ENCODE measurements around the gene RET.

The RET gene

DNA sequence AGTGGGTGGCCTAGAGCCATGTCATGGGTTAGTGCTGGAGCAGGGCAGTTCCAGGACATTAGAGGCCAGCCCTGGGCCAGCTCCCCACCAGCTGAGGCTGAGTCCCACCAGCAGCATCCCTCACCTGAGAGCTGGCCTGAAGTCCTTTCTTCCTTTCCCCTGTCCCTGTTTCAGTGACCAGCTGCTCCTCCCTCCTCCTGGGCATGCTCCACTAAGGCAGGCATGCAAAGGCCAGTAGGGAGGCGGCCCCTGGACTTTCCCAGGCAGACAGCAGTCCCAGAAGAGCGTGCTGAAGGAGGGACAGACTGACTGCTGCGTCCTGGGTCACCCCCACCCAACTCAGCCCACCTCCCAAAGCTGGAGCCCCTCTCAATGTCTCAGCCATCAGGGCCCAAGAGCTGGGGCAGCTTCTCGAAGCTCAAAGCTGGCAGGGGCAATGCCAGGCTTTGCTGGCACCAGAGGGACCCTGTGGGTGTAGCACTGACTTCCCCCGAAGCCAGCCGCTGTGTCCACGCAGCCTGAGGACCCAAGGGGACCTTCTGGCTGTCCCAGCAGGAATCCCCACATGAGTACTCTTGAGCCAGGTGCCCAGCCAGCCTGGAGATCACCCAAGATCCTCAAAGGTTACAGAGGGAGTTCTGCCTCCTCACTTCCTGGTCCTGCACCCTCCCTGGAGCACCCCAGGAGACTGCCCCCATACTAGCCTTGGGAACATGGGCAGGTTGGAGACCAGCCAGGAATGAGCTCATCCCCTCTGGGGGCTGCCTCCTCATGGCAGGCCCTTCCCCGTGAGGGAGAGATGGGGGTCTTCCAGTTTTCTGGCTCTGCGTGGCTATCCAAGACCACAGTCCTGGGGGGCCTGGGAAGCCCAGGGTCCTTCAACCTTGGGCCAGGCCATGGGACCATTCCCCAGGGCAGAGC lies 35.2 kb upstream of the RET start:
- TF ChIP-seq GLIS1 (tag by site-specific recombination; IDR thresholded peaks at IDR 0.05) (peak; percentile 87), ZIC2 (tag by site-specific recombination; IDR thresholded peaks at IDR 0.05) (peak; percentile 66)
- TF ChIP-seq, protein P1, sequence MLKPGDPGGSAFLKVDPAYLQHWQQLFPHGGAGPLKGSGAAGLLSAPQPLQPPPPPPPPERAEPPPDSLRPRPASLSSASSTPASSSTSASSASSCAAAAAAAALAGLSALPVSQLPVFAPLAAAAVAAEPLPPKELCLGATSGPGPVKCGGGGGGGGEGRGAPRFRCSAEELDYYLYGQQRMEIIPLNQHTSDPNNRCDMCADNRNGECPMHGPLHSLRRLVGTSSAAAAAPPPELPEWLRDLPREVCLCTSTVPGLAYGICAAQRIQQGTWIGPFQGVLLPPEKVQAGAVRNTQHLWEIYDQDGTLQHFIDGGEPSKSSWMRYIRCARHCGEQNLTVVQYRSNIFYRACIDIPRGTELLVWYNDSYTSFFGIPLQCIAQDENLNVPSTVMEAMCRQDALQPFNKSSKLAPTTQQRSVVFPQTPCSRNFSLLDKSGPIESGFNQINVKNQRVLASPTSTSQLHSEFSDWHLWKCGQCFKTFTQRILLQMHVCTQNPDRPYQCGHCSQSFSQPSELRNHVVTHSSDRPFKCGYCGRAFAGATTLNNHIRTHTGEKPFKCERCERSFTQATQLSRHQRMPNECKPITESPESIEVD (tag by site-specific recombination; IDR thresholded peaks at IDR 0.05): no peak
- ChIA-PET CTCF (interaction anchor here (0.9 kb wide), 1 partner anchor 176 kb away, joined by 4 read pairs; no protein-coding TSS in a partner anchor), POLR2A (no interaction called here)
- no peaks in the 10 kb centered on the region for H3K4me1 ChIP-seq (ENCODE audit: control insufficient read depth, insufficient read depth, low read length)
- H3K9me3 ChIP-seq (ENCODE audit: control insufficient read depth, insufficient read depth, low read depth, low read length): no peaks in the 10 kb centered on the region
- no peak overlapping the region for H3K4me3 ChIP-seq (ENCODE audit: low read depth, low read length)
- no peaks in the 10 kb centered on the region for H3K36me3 ChIP-seq (ENCODE audit: control insufficient read depth in 2 of 2, insufficient read depth in 1 of 2, low read length in 2 of 2)
- no peak overlapping the region for H3K27ac ChIP-seq (ENCODE audit: extremely low read depth, low read depth, low read length)

DNA sequence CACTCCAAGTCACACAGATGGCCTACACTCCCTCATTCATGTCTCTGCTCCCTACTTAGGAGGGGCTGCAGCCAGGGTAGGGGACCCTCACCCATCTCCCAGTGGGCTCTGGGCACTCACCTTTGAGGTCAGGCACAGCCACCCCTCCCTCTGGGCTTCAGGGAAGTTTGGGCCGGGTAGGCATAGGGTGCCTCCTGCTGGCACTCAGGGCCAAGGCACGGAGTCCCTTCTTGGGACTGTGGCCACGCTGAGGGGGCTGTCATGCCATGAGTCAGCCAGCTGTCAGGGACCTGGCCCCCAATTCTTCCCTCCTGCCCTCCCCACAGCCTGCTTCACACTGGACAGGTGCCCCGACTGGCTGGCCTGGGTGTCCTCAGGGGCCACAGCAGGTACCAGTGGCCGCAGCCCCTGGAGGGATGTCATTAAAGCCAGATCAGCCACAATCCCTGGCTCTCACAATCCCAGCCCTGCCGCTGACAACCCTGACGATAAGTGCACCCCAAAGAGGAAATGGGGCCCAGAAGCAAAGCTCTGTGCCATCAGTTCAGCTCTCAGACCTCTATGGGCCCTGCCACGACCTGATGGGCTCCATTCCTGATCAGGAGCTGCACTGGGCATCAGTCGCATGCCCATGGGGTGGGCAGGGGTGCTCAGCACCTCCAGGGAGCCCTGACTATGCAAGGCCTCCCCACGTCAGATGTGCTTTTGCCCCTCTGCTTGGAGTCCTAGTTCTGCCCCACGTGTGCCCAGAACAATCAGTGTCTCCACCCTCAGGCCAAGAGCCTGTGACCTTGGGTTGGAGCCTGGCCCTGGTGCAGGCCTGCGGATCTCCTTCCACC lies 34.1 kb upstream of the RET start:
- no peak for TF ChIP-seq ZNF777 (tag by site-specific recombination; IDR thresholded peaks at IDR 0.05; ENCODE audit: borderline replicate concordance)
- no peak for TF ChIP-seq KLF9 (tag by site-specific recombination; IDR thresholded peaks at IDR 0.05; ENCODE audit: low read depth)
- no peak for TF ChIP-seq ZNF544 (tag by site-specific recombination; IDR thresholded peaks at IDR 0.05)
- TF ChIP-seq ZBTB7A (tag by site-specific recombination; IDR thresholded peaks at IDR 0.05; ENCODE audit: low read depth): no peak
- no peak for TF ChIP-seq ZNF660 (tag by site-specific recombination; IDR thresholded peaks at IDR 0.05)
- no peak for TF ChIP-seq TRIM28 (IDR thresholded peaks at IDR 0.05; ENCODE audit: borderline replicate concordance, low read length)
- no peak for TF ChIP-seq ZNF596 (tag by site-specific recombination; IDR thresholded peaks at IDR 0.05)
- H3K27ac ChIP-seq (ENCODE audit: extremely low read depth, low read depth, low read length): no peak overlapping the region
- no peaks in the 10 kb centered on the region for H3K36me3 ChIP-seq (ENCODE audit: control insufficient read depth in 2 of 2, insufficient read depth in 1 of 2, low read length in 2 of 2)
- H3K9me3 ChIP-seq (ENCODE audit: control insufficient read depth, insufficient read depth, low read depth, low read length): no peaks in the 10 kb centered on the region
- no peak overlapping the region for H3K4me3 ChIP-seq (ENCODE audit: low read depth, low read length)
- ChIA-PET CTCF (no interaction called here), POLR2A (no interaction called here)
- no peaks in the 10 kb centered on the region for H3K4me1 ChIP-seq (ENCODE audit: control insufficient read depth, insufficient read depth, low read length)

DNA sequence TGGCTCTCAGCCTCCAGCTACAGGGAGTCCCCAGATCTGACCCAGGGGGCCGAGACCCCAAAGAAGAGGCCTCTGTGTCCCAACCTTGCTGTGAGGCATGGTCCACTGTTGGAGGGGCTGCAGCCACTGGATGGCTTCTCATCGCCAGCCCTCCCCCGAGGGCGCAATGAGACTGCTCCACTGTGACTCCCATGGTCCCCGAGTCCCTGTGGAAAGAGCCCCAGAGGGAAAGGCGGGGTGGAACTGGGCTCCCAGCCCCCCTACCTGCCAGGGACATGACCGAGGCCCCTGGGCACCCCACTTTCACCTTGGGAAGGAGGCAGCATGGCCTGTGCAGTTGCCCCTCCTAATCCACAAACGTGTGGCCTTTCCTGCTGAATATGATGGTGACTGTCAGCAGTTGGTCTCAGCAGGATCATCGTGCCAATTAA lies 33.5 kb upstream of the RET start:
- no peaks in the 10 kb centered on the region for H3K9me3 ChIP-seq (ENCODE audit: control insufficient read depth, insufficient read depth, low read depth, low read length)
- H3K4me1 ChIP-seq (ENCODE audit: control insufficient read depth, insufficient read depth, low read length): no peaks in the 10 kb centered on the region
- CTCF ChIA-PET: no interaction called here
- H3K27ac ChIP-seq (ENCODE audit: extremely low read depth, low read depth, low read length): no peak overlapping the region
- no peaks in the 10 kb centered on the region for H3K36me3 ChIP-seq (ENCODE audit: control insufficient read depth in 2 of 2, insufficient read depth in 1 of 2, low read length in 2 of 2)
- no peak overlapping the region for H3K4me3 ChIP-seq (ENCODE audit: low read depth, low read length)
- POLR2A ChIA-PET: no interaction called here
- TF ChIP-seq HOXD13 (CRISPR knock-in tag; IDR thresholded peaks at IDR 0.05; ENCODE audit: borderline replicate concordance) (no peak), KLF1 (tag by site-specific recombination; IDR thresholded peaks at IDR 0.05) (no peak), ZNF549 (tag by site-specific recombination; IDR thresholded peaks at IDR 0.05) (no peak), SCRT2 (tag by site-specific recombination; IDR thresholded peaks at IDR 0.05) (no peak), ZNF184 (tag by site-specific recombination; IDR thresholded peaks at IDR 0.05) (no peak), HOXA7 (CRISPR knock-in tag; IDR thresholded peaks at IDR 0.05; ENCODE audit: borderline replicate concordance) (no peak)
- TF ChIP-seq, protein P2, sequence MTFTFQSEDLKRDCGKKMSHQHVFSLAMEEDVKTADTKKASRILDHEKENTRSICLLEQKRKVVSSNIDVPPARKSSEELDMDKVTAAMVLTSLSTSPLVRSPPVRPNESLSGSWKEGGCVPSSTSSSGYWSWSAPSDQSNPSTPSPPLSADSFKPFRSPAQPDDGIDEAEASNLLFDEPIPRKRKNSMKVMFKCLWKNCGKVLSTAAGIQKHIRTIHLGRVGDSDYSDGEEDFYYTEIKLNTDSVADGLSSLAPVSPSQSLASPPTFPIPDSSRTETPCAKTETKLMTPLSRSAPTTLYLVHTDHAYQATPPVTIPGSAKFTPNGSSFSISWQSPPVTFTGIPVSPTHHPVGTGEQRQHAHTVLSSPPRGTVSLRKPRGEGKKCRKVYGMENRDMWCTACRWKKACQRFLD (tag by site-specific recombination; IDR thresholded peaks at IDR 0.05): no peak
- TF ChIP-seq, protein P3, sequence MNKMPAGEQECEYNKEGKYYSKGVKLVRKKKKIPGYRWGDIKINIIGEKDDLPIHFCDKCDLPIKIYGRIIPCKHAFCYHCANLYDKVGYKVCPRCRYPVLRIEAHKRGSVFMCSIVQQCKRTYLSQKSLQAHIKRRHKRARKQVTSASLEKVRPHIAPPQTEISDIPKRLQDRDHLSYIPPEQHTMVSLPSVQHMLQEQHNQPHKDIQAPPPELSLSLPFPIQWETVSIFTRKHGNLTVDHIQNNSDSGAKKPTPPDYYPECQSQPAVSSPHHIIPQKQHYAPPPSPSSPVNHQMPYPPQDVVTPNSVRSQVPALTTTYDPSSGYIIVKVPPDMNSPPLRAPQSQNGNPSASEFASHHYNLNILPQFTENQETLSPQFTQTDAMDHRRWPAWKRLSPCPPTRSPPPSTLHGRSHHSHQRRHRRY (tag by site-specific recombination; IDR thresholded peaks at IDR 0.05): no peak
- TF ChIP-seq, protein P4, sequence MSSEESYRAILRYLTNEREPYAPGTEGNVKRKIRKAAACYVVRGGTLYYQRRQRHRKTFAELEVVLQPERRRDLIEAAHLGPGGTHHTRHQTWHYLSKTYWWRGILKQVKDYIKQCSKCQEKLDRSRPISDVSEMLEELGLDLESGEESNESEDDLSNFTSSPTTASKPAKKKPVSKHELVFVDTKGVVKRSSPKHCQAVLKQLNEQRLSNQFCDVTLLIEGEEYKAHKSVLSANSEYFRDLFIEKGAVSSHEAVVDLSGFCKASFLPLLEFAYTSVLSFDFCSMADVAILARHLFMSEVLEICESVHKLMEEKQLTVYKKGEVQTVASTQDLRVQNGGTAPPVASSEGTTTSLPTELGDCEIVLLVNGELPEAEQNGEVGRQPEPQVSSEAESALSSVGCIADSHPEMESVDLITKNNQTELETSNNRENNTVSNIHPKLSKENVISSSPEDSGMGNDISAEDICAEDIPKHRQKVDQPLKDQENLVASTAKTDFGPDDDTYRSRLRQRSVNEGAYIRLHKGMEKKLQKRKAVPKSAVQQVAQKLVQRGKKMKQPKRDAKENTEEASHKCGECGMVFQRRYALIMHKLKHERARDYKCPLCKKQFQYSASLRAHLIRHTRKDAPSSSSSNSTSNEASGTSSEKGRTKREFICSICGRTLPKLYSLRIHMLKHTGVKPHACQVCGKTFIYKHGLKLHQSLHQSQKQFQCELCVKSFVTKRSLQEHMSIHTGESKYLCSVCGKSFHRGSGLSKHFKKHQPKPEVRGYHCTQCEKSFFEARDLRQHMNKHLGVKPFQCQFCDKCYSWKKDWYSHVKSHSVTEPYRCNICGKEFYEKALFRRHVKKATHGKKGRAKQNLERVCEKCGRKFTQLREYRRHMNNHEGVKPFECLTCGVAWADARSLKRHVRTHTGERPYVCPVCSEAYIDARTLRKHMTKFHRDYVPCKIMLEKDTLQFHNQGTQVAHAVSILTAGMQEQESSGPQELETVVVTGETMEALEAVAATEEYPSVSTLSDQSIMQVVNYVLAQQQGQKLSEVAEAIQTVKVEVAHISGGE (tag by site-specific recombination; conservative IDR thresholded peaks at IDR 0.05; ENCODE audit: low read depth): no peak
- TF ChIP-seq, protein P5, sequence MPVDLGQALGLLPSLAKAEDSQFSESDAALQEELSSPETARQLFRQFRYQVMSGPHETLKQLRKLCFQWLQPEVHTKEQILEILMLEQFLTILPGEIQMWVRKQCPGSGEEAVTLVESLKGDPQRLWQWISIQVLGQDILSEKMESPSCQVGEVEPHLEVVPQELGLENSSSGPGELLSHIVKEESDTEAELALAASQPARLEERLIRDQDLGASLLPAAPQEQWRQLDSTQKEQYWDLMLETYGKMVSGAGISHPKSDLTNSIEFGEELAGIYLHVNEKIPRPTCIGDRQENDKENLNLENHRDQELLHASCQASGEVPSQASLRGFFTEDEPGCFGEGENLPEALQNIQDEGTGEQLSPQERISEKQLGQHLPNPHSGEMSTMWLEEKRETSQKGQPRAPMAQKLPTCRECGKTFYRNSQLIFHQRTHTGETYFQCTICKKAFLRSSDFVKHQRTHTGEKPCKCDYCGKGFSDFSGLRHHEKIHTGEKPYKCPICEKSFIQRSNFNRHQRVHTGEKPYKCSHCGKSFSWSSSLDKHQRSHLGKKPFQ (tag by site-specific recombination; IDR thresholded peaks at IDR 0.05): no peak

Data from HEK293 (cell line).